ENCODE data around the gene CNOT1. TPM values are rescaled to one million over a fixed set of nuclear protein-coding genes. Genes with fewer than 3 reads are reported as not detected.

Gene CNOT1
- total RNA-seq, 1 experiment from 2014 or later: 135 TPM

DNA sequence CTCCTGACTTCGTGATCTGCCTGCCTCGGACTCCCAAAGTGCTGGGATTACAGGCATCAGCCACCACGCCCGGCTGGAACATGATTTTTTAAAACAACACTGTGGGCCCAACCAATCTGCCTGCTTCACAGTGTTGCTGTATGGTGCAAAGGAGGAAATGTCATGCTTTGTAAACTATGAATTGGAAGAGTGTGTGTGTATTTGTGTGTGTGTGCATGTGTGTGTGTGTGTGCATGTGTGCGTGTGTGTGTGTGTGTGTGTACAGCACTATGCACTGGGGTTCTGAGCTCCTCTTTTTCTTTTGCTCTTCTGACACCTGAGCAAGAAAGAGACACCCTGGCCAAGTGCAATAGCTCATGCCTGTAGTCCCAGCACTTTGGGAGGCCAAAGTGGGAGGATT lies 14.5 kb upstream of the CNOT1 start:
- H3K27me3 ChIP-seq (ENCODE audit: low read length): no peaks in the 10 kb centered on the region
- no peak overlapping the region for H3K4me3 ChIP-seq (ENCODE audit: low read length)
- no peaks in the 10 kb centered on the region for H4K20me1 ChIP-seq (ENCODE audit: low read length)
- ChIA-PET POLR2A (ENCODE audit: unreplicated experiment) (no interaction called here), CTCF (no interaction called here)
- no peaks in the 10 kb centered on the region for H3K79me2 ChIP-seq (ENCODE audit: low read length)
- intact Hi-C loops (cut with micrococcal nuclease): no loop called here
- H3K9ac ChIP-seq (ENCODE audit: low read length): no peak overlapping the region
- no peaks in the 10 kb centered on the region for H3K4me1 ChIP-seq (ENCODE audit: insufficient read depth, low read length)
- DNase-seq: no peak
- no peaks in the 10 kb centered on the region for H3K9me2 ChIP-seq (replicated peaks; ENCODE audit: low read length)
- no peaks in the 10 kb centered on the region for H3K9me3 ChIP-seq (ENCODE audit: low read length)
- TF ChIP-seq EZH2 (IDR thresholded peaks at IDR 0.05; ENCODE audit: low read length, unreplicated experiment) (no peak), EZH2phosphoT487 (IDR thresholded peaks at IDR 0.05; ENCODE audit: borderline replicate concordance, low read length) (no peak)
- TF ChIP-seq, protein P1, sequence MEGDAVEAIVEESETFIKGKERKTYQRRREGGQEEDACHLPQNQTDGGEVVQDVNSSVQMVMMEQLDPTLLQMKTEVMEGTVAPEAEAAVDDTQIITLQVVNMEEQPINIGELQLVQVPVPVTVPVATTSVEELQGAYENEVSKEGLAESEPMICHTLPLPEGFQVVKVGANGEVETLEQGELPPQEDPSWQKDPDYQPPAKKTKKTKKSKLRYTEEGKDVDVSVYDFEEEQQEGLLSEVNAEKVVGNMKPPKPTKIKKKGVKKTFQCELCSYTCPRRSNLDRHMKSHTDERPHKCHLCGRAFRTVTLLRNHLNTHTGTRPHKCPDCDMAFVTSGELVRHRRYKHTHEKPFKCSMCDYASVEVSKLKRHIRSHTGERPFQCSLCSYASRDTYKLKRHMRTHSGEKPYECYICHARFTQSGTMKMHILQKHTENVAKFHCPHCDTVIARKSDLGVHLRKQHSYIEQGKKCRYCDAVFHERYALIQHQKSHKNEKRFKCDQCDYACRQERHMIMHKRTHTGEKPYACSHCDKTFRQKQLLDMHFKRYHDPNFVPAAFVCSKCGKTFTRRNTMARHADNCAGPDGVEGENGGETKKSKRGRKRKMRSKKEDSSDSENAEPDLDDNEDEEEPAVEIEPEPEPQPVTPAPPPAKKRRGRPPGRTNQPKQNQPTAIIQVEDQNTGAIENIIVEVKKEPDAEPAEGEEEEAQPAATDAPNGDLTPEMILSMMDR (conservative IDR thresholded peaks at IDR 0.05; ENCODE audit: low read depth, low read length): no peak
- no peak overlapping the region for H3K4me2 ChIP-seq (ENCODE audit: low read length)
- H3K27ac ChIP-seq (ENCODE audit: low read length): no peak overlapping the region
- no peaks in the 10 kb centered on the region for H3K36me3 ChIP-seq (ENCODE audit: low read depth, low read length)
- ATAC-seq: no peak
- H2AFZ ChIP-seq (ENCODE audit: low read length): no peak overlapping the region
- H3F3A ChIP-seq (ENCODE audit: low read length, unreplicated experiment): no peaks in the 10 kb centered on the region
- no TSS peak for BruUV-seq (replicated peaks)

DNA sequence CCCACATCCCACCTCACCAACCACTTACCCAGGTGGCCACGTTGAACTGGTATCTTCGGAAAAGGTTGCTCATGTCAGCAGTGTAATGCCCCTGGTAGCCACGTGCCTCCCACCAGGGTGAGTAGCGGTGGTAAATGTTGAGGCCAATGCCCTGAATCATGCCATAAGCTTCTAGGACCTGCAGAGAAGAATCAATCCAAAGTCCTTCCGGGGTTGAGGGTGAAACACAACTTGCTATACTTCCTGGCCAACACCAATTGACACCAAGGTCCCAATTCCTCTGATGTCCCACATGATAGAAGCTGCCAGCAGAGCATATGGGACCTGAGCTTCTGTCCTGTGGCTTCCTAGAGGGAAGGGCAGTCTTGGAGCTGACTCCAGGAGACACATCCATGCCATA lies 11.3 kb upstream of the CNOT1 start:
- POLR2A ChIA-PET (ENCODE audit: unreplicated experiment): no interaction called here

DNA sequence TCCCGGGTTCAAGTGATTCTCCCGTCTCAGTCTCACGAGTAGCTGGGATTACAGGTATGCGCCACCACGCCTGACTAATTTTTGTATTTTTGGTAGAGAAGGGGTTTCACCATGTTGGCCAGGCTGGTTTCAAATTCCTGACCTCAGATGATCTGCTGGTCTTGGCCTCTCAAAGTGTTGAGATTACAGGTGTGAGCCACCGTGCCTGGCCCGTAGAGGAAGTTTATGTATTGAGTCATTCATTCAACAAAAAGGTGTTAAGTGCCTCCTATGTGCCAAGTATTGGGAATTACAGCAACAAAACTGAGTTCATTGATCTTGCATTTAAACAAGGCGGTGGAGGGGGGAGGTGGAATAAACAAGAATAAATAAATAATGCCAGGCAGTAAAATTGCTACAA lies 10.2 kb upstream of the CNOT1 start:
- Histone ChIP-seq H3K4me2 (ENCODE audit: low read length) (no peak overlapping the region), H3K79me2 (ENCODE audit: low read length) (no peaks in the 10 kb centered on the region), H3K4me3 (ENCODE audit: low read length) (no peak overlapping the region), H3K4me1 (ENCODE audit: insufficient read depth, low read length) (peaks cover 4% of the 10 kb centered on the region), H3K27me3 (ENCODE audit: low read length) (no peaks in the 10 kb centered on the region), H3K9me3 (ENCODE audit: low read length) (no peaks in the 10 kb centered on the region), H3F3A (ENCODE audit: low read length, unreplicated experiment) (no peaks in the 10 kb centered on the region), H2AFZ (ENCODE audit: low read length) (no peak overlapping the region), H3K9ac (ENCODE audit: low read length) (no peak overlapping the region), H4K20me1 (ENCODE audit: low read length) (no peaks in the 10 kb centered on the region), H3K27ac (ENCODE audit: low read length) (no peak overlapping the region), H3K36me3 (ENCODE audit: low read depth, low read length) (no peaks in the 10 kb centered on the region), H3K9me2 (replicated peaks; ENCODE audit: low read length) (no peaks in the 10 kb centered on the region)
- ATAC-seq (no peak), DNase-seq (no peak)
- POLR2A ChIA-PET (ENCODE audit: unreplicated experiment): no interaction called here
- no TSS peak for BruUV-seq (replicated peaks)
- TF ChIP-seq EZH2phosphoT487 (IDR thresholded peaks at IDR 0.05; ENCODE audit: borderline replicate concordance, low read length) (no peak), EZH2 (IDR thresholded peaks at IDR 0.05; ENCODE audit: low read length, unreplicated experiment) (no peak)
- TF ChIP-seq, protein P1 (conservative IDR thresholded peaks at IDR 0.05; ENCODE audit: low read depth, low read length): no peak
- CTCF ChIA-PET: no interaction called here
- intact Hi-C loops (cut with micrococcal nuclease): loop anchor here (10.0 kb wide), 2 partner anchors 125 to 305 kb away; partner anchors contain the start of gene SETD6

More for the DNA sequence above, 11.3 kb upstream of the CNOT1 start:
- Histone ChIP-seq H3K79me2 (ENCODE audit: low read length) (no peaks in the 10 kb centered on the region), H3K27me3 (ENCODE audit: low read length) (no peaks in the 10 kb centered on the region), H3K4me3 (ENCODE audit: low read length) (no peak overlapping the region), H2AFZ (ENCODE audit: low read length) (no peak overlapping the region), H4K20me1 (ENCODE audit: low read length) (no peaks in the 10 kb centered on the region), H3F3A (ENCODE audit: low read length, unreplicated experiment) (no peaks in the 10 kb centered on the region), H3K36me3 (ENCODE audit: low read depth, low read length) (no peaks in the 10 kb centered on the region), H3K4me2 (ENCODE audit: low read length) (no peak overlapping the region), H3K4me1 (ENCODE audit: insufficient read depth, low read length) (peaks cover 4% of the 10 kb centered on the region), H3K9ac (ENCODE audit: low read length) (no peak overlapping the region), H3K27ac (ENCODE audit: low read length) (no peak overlapping the region), H3K9me3 (ENCODE audit: low read length) (no peaks in the 10 kb centered on the region), H3K9me2 (replicated peaks; ENCODE audit: low read length) (no peaks in the 10 kb centered on the region)
- BruUV-seq (replicated peaks): no TSS peak
- DNase-seq: no peak
- intact Hi-C loops (cut with micrococcal nuclease): no loop called here
- no peak for ATAC-seq
- TF ChIP-seq EZH2phosphoT487 (IDR thresholded peaks at IDR 0.05; ENCODE audit: borderline replicate concordance, low read length): no peak
- TF ChIP-seq, protein P1 (conservative IDR thresholded peaks at IDR 0.05; ENCODE audit: low read depth, low read length): no peak
- no peak for TF ChIP-seq EZH2 (IDR thresholded peaks at IDR 0.05; ENCODE audit: low read length, unreplicated experiment)
- CTCF ChIA-PET: no interaction called here
